ENCODE data around the gene SORCS1. TPM values are rescaled to one million over a fixed set of nuclear protein-coding genes. Genes with fewer than 3 reads are reported as not detected.

The SORCS1 gene
- total and polyA plus RNA-seq, 2 of the 8 experiments (the other 6 are each of a cell fraction or from before 2014, with no cell fraction given), result 4.1 to 4.6 TPM

- FAIRE-seq, result no peak
- Histone ChIP-seq H3K18ac (ENCODE audit: extremely low read depth, low read length) (no peak overlapping the region), H3K79me1 (ENCODE audit: low read depth, low read length) (no peaks in the 10 kb centered on the region), H3K23ac (ENCODE audit: insufficient read length) (no peak overlapping the region), H3K27ac (ENCODE audit: low read depth, low read length) (no peak overlapping the region), H3K4me1 (replicated peaks in 1 of 4; ENCODE audit: control insufficient read depth in 3 of 4, insufficient read depth in 4 of 4, low read length in 3 of 4) (peaks cover 0 to 5% (median 2%) of the 10 kb centered on the region in 4 experiments; a peak in 2 of 7 replicates), H2BK12ac (ENCODE audit: low read depth, low read length) (no peak overlapping the region), H4K91ac (replicated peaks; ENCODE audit: insufficient read length, low read length) (no peak overlapping the region), H2BK20ac (ENCODE audit: low read length) (no peak overlapping the region), H2AK5ac (ENCODE audit: low read depth, low read length) (no peak overlapping the region), H3K4me2 (ENCODE audit: insufficient read depth in 1 of 2, low read depth in 2 of 2, low read length in 2 of 2) (no peak overlapping the region), H4K20me1 (replicated peaks in 1 of 2; ENCODE audit: control insufficient read depth in 1 of 2, insufficient read depth in 2 of 2, low read length in 2 of 2) (no peaks in the 10 kb centered on the region), H3K4me3 (ENCODE audit: extremely low read depth in 1 of 4, insufficient read depth in 2 of 4, low read depth in 3 of 4, low read length in 4 of 4) (no peak overlapping the region), H3K9me3 (ENCODE audit: insufficient read depth in 2 of 2, low read depth in 1 of 2, low read length in 1 of 2) (no peaks in the 10 kb centered on the region), H3K14ac (ENCODE audit: insufficient read length) (no peak overlapping the region), H3K4ac (replicated peaks; ENCODE audit: insufficient read length, low read depth, low read length) (no peak overlapping the region), H3K27me3 (replicated peaks in 1 of 4; ENCODE audit: control insufficient read depth in 3 of 4, extremely low read depth in 1 of 4, insufficient read depth in 3 of 4, low read length in 3 of 4) (no peaks in the 10 kb centered on the region), H2BK120ac (replicated peaks; ENCODE audit: low read depth, low read length) (no peak overlapping the region), H3K36me3 (ENCODE audit: control insufficient read depth in 2 of 4, insufficient read depth in 4 of 4, low read length in 3 of 4) (no peaks in the 10 kb centered on the region), H3K79me2 (ENCODE audit: control insufficient read depth in 1 of 2, insufficient read depth in 2 of 2, low read length in 2 of 2) (no peaks in the 10 kb centered on the region), H3K23me2 (ENCODE audit: low read depth, low read length) (no peaks in the 10 kb centered on the region), H2BK15ac (ENCODE audit: low read length) (no peak overlapping the region), H4K5ac (ENCODE audit: insufficient read length, low read depth, low read length) (no peak overlapping the region), H2BK5ac (ENCODE audit: low read depth, low read length) (no peak overlapping the region), H3K56ac (replicated peaks; ENCODE audit: insufficient read length, low read depth, low read length) (no peak overlapping the region), H2AFZ (ENCODE audit: low read length) (no peak overlapping the region), H3K9ac (replicated peaks in 1 of 4; ENCODE audit: extremely low read depth in 1 of 4, low read depth in 3 of 4, low read length in 3 of 4) (no peak overlapping the region), H4K8ac (ENCODE audit: extremely low read depth, insufficient read depth, low read length) (no peak overlapping the region)
- ChIA-PET CTCF (ENCODE audit: partially characterized antibody) (interaction anchor here (0.6 to 1.6 kb wide), 3 partner anchors 15 to 172 kb away, joined by 3 read pairs; no protein-coding TSS in a partner anchor), POLR2A (ENCODE audit: partially characterized antibody) (no interaction called here)
- TF ChIP-seq BRCA1 (IDR thresholded peaks at IDR 0.05; ENCODE audit: low read depth, low read length), result no peak
- no peak for TF ChIP-seq GABPA (IDR thresholded peaks at IDR 0.05; ENCODE audit: borderline replicate concordance, insufficient read depth, low read length)
- TF ChIP-seq BCL11A (IDR thresholded peaks at IDR 0.05; ENCODE audit: low read depth in 2 of 2, low read length in 2 of 2), result no peak
- no peak for TF ChIP-seq CTCF (IDR thresholded peaks at IDR 0.05; ENCODE audit: control extremely low read depth in 1 of 3, insufficient read depth in 1 of 3, low read depth in 1 of 3, low read length in 3 of 3)
- no peak for TF ChIP-seq HDAC6 (IDR thresholded peaks at IDR 0.05; ENCODE audit: low read depth, low read length)
- no peak for TF ChIP-seq SUZ12 (IDR thresholded peaks at IDR 0.05; ENCODE audit: low read length)
- no peak for TF ChIP-seq USF2 (IDR thresholded peaks at IDR 0.05; ENCODE audit: low read length)
- no peak for TF ChIP-seq SP4 (IDR thresholded peaks at IDR 0.05; ENCODE audit: low read length)
- WGBS, 2 experiments (ENCODE audit: extremely low coverage in 1 of 2, insufficient coverage in 1 of 2, insufficient read length in 1 of 2, insufficient replicate concordance in 2 of 2, low coverage in 1 of 2, low lambda C conversion rate in 2 of 2, missing lambda C conversion rate in 1 of 2), result 73% methylated on average over 5 of the region's 5 CpGs; no CpG with 5 or more reads in 1 of the 2 experiments
- no peak for DNase-seq (ENCODE audit: low read depth in 1 of 2, low spot score in 2 of 2)
Observed at GRCh38 chr10:107033799-107034422, 130.6 kb downstream of the SORCS1 start.
